Measurements from ENCODE around the gene DENND10. TPM values are rescaled to one million over a fixed set of nuclear protein-coding genes. Genes with fewer than 3 reads are reported as not detected.
A peak's percentile ranks its signal among the peaks of the same experiment; 100 is the strongest.

Gene DENND10
- total RNA-seq (2014; rRNA removed; shearing (Covaris generic); ENCODE audit: low replicate concordance): 17.5 and 57.5 TPM in 2 replicates

- DNase-seq (ENCODE audit: low read depth): peak; percentile 71
- in situ Hi-C loops (cut with HindIII; ENCODE audit: low pct_unique_long_range_greater_than_20kb, low sequenced_read_pairs): no loop called here
Observed at GRCh38 chr10:119103903-119104653, at the start of gene DENND10. Gene DENND10 (plus strand): TSS chr10:119104113. CDS start chr10:119104143, 30 bp downstream.

GRCh38 chr10:119055472-119055871 is 48.4 kb upstream of the DENND10 start:
- in situ Hi-C loops (cut with HindIII; ENCODE audit: low pct_unique_long_range_greater_than_20kb, low sequenced_read_pairs): no loop called here
- DNase-seq (ENCODE audit: low read depth): no peak

GRCh38 chr10:119058010-119058409 is 45.9 kb upstream of the DENND10 start:
- DNase-seq (ENCODE audit: low read depth): no peak
- in situ Hi-C loops (cut with HindIII; ENCODE audit: low pct_unique_long_range_greater_than_20kb, low sequenced_read_pairs): no loop called here

GRCh38 chr10:119059557-119059956 is 44.4 kb upstream of the DENND10 start:
- in situ Hi-C loops (cut with HindIII; ENCODE audit: low pct_unique_long_range_greater_than_20kb, low sequenced_read_pairs): no loop called here
- no peak for DNase-seq (ENCODE audit: low read depth)

GRCh38 chr10:119060107-119060506 is 43.8 kb upstream of the DENND10 start:
- in situ Hi-C loops (cut with HindIII; ENCODE audit: low pct_unique_long_range_greater_than_20kb, low sequenced_read_pairs): no loop called here
- DNase-seq (ENCODE audit: low read depth): no peak

GRCh38 chr10:119061352-119061751 is 42.6 kb upstream of the DENND10 start:
- DNase-seq (ENCODE audit: low read depth): no peak
- in situ Hi-C loops (cut with HindIII; ENCODE audit: low pct_unique_long_range_greater_than_20kb, low sequenced_read_pairs): no loop called here

- in situ Hi-C loops (cut with HindIII; ENCODE audit: low pct_unique_long_range_greater_than_20kb, low sequenced_read_pairs): no loop called here
- DNase-seq (ENCODE audit: low read depth): no peak
Observed at GRCh38 chr10:119061926-119062325, 42.0 kb upstream of the DENND10 start.

- in situ Hi-C loops (cut with HindIII; ENCODE audit: low pct_unique_long_range_greater_than_20kb, low sequenced_read_pairs): no loop called here
- DNase-seq (ENCODE audit: low read depth): no peak
Observed at GRCh38 chr10:119070395-119071165, 33.3 kb upstream of the DENND10 start.

GRCh38 chr10:119073584-119073983 is 30.3 kb upstream of the DENND10 start:
- in situ Hi-C loops (cut with HindIII; ENCODE audit: low pct_unique_long_range_greater_than_20kb, low sequenced_read_pairs): no loop called here

GRCh38 chr10:119078422-119079179 is 25.3 kb upstream of the DENND10 start:
- no peak for DNase-seq (ENCODE audit: low read depth)
- in situ Hi-C loops (cut with HindIII; ENCODE audit: low pct_unique_long_range_greater_than_20kb, low sequenced_read_pairs): no loop called here

More at GRCh38 chr10:119073584-119073983, 30.3 kb upstream of the DENND10 start:
- DNase-seq (ENCODE audit: low read depth): no peak

GRCh38 chr10:119079599-119080520 is 24.1 kb upstream of the DENND10 start:
- in situ Hi-C loops (cut with HindIII; ENCODE audit: low pct_unique_long_range_greater_than_20kb, low sequenced_read_pairs): no loop called here
- DNase-seq (ENCODE audit: low read depth): peak; percentile 61

- in situ Hi-C loops (cut with HindIII; ENCODE audit: low pct_unique_long_range_greater_than_20kb, low sequenced_read_pairs): no loop called here
- DNase-seq (ENCODE audit: low read depth): peak; percentile 92
Observed at GRCh38 chr10:119080521-119081259, 23.2 kb upstream of the DENND10 start, which contains the start of gene EIF3A. Gene EIF3A (minus strand): TSS chr10:119080817. CDS start chr10:119080676, 141 bp downstream.

GRCh38 chr10:119084896-119085295 is 19.0 kb upstream of the DENND10 start:
- in situ Hi-C loops (cut with HindIII; ENCODE audit: low pct_unique_long_range_greater_than_20kb, low sequenced_read_pairs): no loop called here

GRCh38 chr10:119087271-119087882 is 16.5 kb upstream of the DENND10 start:
- in situ Hi-C loops (cut with HindIII; ENCODE audit: low pct_unique_long_range_greater_than_20kb, low sequenced_read_pairs): no loop called here
- no peak for DNase-seq (ENCODE audit: low read depth)

More at GRCh38 chr10:119084896-119085295, 19.0 kb upstream of the DENND10 start:
- no peak for DNase-seq (ENCODE audit: low read depth)

- DNase-seq (ENCODE audit: low read depth): no peak
- in situ Hi-C loops (cut with HindIII; ENCODE audit: low pct_unique_long_range_greater_than_20kb, low sequenced_read_pairs): no loop called here
Observed at GRCh38 chr10:119090026-119090795, 13.7 kb upstream of the DENND10 start.

GRCh38 chr10:119090968-119091367 is 12.9 kb upstream of the DENND10 start:
- in situ Hi-C loops (cut with HindIII; ENCODE audit: low pct_unique_long_range_greater_than_20kb, low sequenced_read_pairs): no loop called here
- peak; percentile 64 for DNase-seq (ENCODE audit: low read depth)

All from Caki2 (cell line).